ENCODE results near the gene PCDH9.

- TF ChIP-seq EZH2 (IDR thresholded peaks at IDR 0.05; ENCODE audit: insufficient read depth, low read length) (no peak), CTCF (IDR thresholded peaks at IDR 0.05; ENCODE audit: insufficient read depth, low read depth, low read length) (no peak)
Measured at GRCh38 chr13:66266348-66266747, 963.8 kb downstream of the PCDH9 start.

Data from astrocyte (in vitro differentiated cells and primary cell).